Measurements from ENCODE around the gene ABI3.
A peak's percentile ranks its signal among the peaks of the same experiment; 100 is the strongest.
"Not testable (repeated sequence)": the region's sequence is repeated elsewhere in the genome, so short reads cannot be mapped to it uniquely, and the experiment has no call there.

Gene ABI3

GRCh38 chr17:49210158-49211029 is at the start of gene ABI3, which contains the start of gene GNGT2:
TSS of gene ABI3 (plus strand) at chr17:49210707. CDS start at chr17:49210725, 18 bp downstream.
TSS of gene GNGT2 (minus strand) at chr17:49210574. CDS start at chr17:49207422, 3,152 bp downstream.
- peak; percentile 62 for DNase-seq

GRCh38 chr17:49162866-49163265 is 47.6 kb upstream of the ABI3 start:
- DNase-seq: no peak

- DNase-seq: no peak
These were observed 45.4 kb upstream of the ABI3 start for GRCh38 chr17:49165143-49165542.

- DNase-seq: no peak
These were observed 41.8 kb upstream of the ABI3 start for GRCh38 chr17:49168706-49169105.

DNA sequence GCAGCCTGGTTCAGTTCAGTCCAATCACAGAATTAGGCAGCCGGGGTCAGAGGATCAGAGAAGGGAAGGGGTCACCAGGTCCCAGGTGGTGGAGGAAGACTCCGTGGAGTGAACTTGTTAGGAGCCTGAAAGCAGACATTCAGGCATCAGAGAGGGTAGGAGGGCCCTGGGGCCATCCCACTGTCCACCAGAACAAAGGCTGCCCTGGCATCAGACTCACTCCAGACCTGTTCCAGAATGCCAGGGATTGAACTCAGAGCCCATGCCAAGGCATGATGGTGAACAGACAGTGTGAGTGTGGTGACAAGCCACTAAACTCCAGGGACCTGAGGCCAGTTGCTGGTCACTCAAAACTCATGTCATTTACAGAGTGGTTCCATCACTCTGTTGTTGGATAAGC is 40.3 kb upstream of the ABI3 start:
- DNase-seq: no peak

DNA sequence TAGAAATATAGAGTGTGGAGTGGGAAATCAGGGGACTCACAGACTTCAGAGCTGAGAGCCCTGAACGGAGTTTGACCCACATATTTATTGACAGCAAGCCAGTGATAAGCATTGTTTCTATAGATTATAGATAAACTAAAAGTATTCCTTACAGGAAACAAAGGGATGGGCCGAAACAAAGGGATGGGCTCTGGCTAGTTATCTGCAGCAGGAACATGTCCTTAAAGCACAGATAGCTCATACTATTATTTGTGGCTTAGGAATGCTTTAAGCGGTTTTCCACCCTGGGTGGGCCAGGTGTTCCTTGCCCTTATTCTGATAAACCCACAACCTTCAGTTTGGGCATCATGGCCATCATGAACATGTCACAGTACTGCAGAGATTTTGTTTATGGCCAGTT is 39.8 kb upstream of the ABI3 start:
- DNase-seq: not testable (repeated sequence)

DNA sequence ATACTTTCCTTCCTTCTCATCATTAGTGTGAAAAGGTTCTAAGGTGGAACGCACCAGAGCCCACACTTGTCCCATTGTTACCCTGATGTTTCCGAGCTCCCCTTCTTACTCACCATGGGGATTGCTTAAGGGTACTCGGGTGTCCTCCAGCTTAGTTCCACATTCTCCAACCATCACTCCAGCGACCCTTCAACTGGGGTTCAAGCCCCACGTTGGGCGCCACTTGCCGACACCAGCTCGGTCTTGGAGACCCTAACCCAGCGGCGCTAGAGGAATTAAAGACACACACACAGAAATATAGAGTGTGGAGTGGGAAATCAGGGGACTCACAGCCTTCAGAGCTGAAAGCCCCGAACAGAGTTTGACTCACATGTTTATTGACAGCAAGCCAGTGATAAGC is 34.5 kb upstream of the ABI3 start:
- not testable (repeated sequence) for DNase-seq

DNA sequence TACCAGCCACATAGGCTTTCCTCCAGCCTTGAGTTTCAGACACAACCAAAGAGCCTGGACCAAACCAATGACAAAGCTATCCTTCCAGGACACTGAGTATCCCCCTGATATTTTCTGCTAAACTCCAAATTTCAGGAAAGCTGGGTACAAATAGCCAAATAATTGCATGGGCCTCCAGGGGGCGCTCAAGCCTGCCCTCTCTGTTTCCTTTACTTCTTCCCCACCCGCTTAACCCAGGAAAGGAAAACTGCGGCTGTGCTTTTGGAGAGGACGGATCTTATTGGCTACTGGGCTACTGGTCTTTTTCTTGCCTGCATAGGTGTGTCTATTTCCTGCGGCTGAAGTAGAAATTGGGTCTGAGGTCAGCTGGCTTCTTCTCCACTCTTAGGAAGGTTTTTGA is 30.2 kb upstream of the ABI3 start:
- peak; percentile 47 for DNase-seq

- no peak for DNase-seq
These were observed 29.4 kb upstream of the ABI3 start for GRCh38 chr17:49180998-49181635.

DNA sequence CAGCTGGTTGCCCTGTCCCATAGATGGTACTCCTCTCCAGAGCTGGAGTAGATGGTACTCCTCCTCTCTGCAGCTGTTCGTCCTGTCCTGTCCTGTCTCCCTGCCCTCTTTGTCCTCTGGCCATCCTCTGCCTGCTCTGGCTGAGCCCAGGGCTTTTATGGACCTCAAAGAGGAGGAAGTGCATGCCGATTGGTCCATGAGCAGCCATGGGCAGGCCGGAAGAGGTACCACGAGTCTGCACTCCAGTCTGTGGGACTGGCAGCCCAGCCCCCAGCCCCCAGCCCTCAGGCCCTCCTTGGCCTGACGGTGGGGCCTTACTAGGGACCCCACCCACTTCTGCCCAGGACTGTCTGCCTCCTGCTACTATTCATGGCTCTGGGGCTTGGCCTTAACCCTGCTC is 27.2 kb upstream of the ABI3 start:
- DNase-seq: no peak

- no peak for DNase-seq
These were observed 26.7 kb upstream of the ABI3 start for GRCh38 chr17:49183801-49184200.

GRCh38 chr17:49184522-49184921 is 26.0 kb upstream of the ABI3 start:
- not testable (repeated sequence) for DNase-seq

DNA sequence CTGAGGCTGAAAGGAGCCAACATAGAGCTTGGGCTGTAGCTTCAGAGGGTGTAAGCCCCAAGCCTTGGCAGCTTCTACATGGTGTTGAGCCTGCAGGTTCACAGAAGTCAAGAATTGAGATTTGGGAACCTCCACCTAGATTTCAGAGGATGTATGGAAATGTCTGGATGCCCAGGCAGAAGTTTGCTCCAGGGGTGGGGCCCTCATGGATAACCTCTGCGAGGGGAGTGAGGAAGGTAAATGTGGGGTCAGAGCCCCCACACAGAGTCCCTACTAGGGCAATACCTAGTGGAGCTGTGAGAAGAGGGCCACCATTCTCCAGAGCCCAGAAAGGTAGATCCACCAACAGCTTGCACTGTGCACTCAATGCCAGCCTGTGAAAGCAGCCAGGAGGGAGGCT is 25.1 kb upstream of the ABI3 start:
- not testable (repeated sequence) for DNase-seq

- DNase-seq: no peak
These were observed 23.2 kb upstream of the ABI3 start for GRCh38 chr17:49187301-49187700.

GRCh38 chr17:49190932-49191331 is 19.6 kb upstream of the ABI3 start:
- DNase-seq: no peak

- no peak for DNase-seq
These were observed 19.0 kb upstream of the ABI3 start for GRCh38 chr17:49191409-49191916.

- DNase-seq: peak; percentile 88
These were observed 18.4 kb upstream of the ABI3 start for GRCh38 chr17:49191917-49192741.

GRCh38 chr17:49193513-49194296 is 16.8 kb upstream of the ABI3 start:
- DNase-seq: peak; percentile 38

DNA sequence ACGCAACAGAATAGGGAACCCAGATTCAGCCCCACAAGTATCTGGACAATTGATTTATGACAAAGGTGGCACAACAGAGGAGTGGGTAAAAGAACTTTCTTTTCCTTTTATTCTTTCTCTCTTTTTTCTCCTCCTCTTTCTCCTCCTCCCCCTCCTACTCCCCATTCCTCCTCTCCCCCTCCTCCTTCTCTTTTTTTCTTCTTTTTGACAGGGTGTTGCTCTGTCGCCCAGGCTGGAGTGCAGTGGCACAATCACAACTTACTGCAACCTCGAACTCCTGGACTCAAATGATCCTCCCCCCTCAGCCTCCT is 16.3 kb upstream of the ABI3 start:
- DNase-seq: no peak

- DNase-seq: no peak
These were observed 14.8 kb upstream of the ABI3 start for GRCh38 chr17:49195751-49196150.

- DNase-seq: no peak
These were observed 14.0 kb upstream of the ABI3 start for GRCh38 chr17:49196520-49196919.

DNA sequence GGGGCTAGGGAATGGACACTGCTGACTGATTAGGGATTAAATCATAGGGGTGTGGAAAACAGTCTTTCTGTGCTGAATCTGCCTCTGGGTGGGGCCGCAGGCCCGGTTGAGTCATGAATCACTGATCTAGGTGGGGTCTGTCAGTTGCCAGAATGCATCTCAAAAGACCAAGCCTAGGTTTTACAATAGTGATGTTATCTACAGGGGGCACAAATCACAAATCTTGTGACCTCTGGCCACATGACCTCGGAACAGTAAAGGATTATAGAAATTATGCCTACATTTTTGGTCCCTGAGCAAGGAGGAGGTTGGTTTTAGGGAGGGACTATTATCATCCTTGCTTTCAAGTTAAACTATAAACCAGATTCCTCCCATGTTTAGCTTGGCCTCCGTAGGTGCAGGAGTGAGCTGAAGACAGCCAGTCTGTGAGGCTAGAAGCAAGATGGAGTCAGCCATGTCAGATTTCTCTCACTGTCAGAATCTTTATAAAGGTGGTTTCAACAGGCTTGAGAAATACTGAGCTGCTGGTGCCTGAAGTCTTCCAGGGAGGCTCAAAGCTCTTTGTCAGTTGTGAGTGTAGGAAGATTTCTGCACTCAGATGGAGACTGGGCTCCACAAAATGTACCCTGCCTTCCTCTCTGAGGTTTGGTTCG is 13.0 kb upstream of the ABI3 start:
- DNase-seq: no peak
